OCI-LY1 (cell line): ENCODE results near the gene AVPI1.
"Not testable (repeated sequence)": the region's sequence is repeated elsewhere in the genome, so short reads cannot be mapped to it uniquely, and the experiment has no call there.

Experiments
- H2AFZ ChIP-seq: fragments of 200-600 bp; sonication (generic), shearing (Covaris generic); 2 replicates; pipeline ENCODE4 v1.6.0; 2014; ENCODE audit warnings: antibody characterized with exemption, mild to moderate bottlenecking, low read length
- H3F3A ChIP-seq: fragments of 200-600 bp; sonication (generic), shearing (Covaris generic); 2 replicates; pipeline ENCODE4 v1.6.0; 2014; ENCODE audit warnings: mild to moderate bottlenecking, antibody characterized with exemption, low read length, moderate library complexity; ENCODE audit not compliant: insufficient read depth
- H3K27ac ChIP-seq: fragments of 200-600 bp; sonication (generic); 2 replicates; pipeline ENCODE4 v1.5.1; 2014; ENCODE audit warnings: low read length, mixed run types, mild to moderate bottlenecking, low read depth; ENCODE audit not compliant: poor library complexity, severe bottlenecking
- H3K27me3 ChIP-seq: fragments of 200-600 bp; sonication (generic); 2 replicates; pipeline ENCODE4 v1.6.0; 2014; ENCODE audit warnings: antibody characterized with exemption, mild to moderate bottlenecking, low read length, moderate library complexity; ENCODE audit not compliant: insufficient read depth
- H3K36me3 ChIP-seq: fragments of 200-600 bp; sonication (generic); 2 replicates; pipeline ENCODE4 v1.6.1; 2014; ENCODE audit warnings: mild to moderate bottlenecking, antibody characterized with exemption, low read length, moderate library complexity, mixed read lengths; ENCODE audit not compliant: insufficient read depth
- H3K4me1 ChIP-seq: fragments of 200-600 bp; sonication (generic); 2 replicates; pipeline ENCODE4 v1.5.1; 2014; ENCODE audit warnings: mild to moderate bottlenecking, low read length, moderate library complexity; ENCODE audit not compliant: insufficient read depth, severe bottlenecking
- H3K4me2 ChIP-seq: fragments of 200-600 bp; sonication (generic), shearing (Covaris generic); 2 replicates; pipeline ENCODE4 v1.6.1; 2014; ENCODE audit warnings: low read length
- H3K4me3 ChIP-seq: fragments of 200-600 bp; sonication (generic); 2 replicates; pipeline ENCODE4 v1.5.1; 2014; ENCODE audit warnings: low read length, low read depth, mild to moderate bottlenecking, mixed read lengths; ENCODE audit not compliant: poor library complexity, severe bottlenecking
- H3K79me2 ChIP-seq: fragments of 200-600 bp; shearing (Covaris generic); 2 replicates; pipeline ENCODE4 v1.6.1; 2016; ENCODE audit warnings: mixed run types, low read length, mixed read lengths; ENCODE audit not compliant: insufficient read depth
- H3K9ac ChIP-seq: fragments of 200-600 bp; sonication (generic), shearing (Covaris generic); 2 replicates; pipeline ENCODE4 v1.6.1; 2014; ENCODE audit warnings: mild to moderate bottlenecking, low read length, mixed read lengths
- H3K9me2 ChIP-seq: fragments of 200-600 bp; sonication (generic), shearing (Covaris generic); 2 replicates; pipeline ENCODE4 v1.6.1; 2014; ENCODE audit warnings: low read depth, mild to moderate bottlenecking, low read length, mixed read lengths
- H3K9me3 ChIP-seq: fragments of 200-600 bp; shearing (Covaris generic); 2 replicates; pipeline ENCODE4 v1.6.1; 2014; ENCODE audit warnings: low read length, mixed read lengths
- H4K20me1 ChIP-seq: fragments of 200-600 bp; sonication (generic), shearing (Covaris generic); 2 replicates; pipeline ENCODE4 v1.6.0; 2016; ENCODE audit warnings: mild to moderate bottlenecking, low read length; ENCODE audit not compliant: insufficient read depth
- CTCF ChIP-seq: fragments of 200-600 bp; sonication (generic), shearing (Covaris generic); IDR thresholded peaks from 2 replicates; pipeline ENCODE4 v1.5.1; 2017; ENCODE audit warnings: mild to moderate bottlenecking, antibody characterized with exemption, low read length, moderate library complexity, mixed read lengths
- EZH2 ChIP-seq: fragments of 200-600 bp; sonication (generic), shearing (Covaris generic); IDR thresholded peaks from 2 replicates; pipeline ENCODE4 v1.8.0; 2017; ENCODE audit warnings: borderline replicate concordance, mixed run types, mild to moderate bottlenecking, antibody characterized with exemption, low read length, moderate library complexity, mixed read lengths

Gene AVPI1

GRCh38 chr10:97640868-97641811 lies 45.9 kb downstream of the AVPI1 start:
- H3K27ac ChIP-seq: no peak overlapping the region

GRCh38 chr10:97640174-97640867 lies 46.7 kb downstream of the AVPI1 start, which contains the start of gene PI4K2A:
TSS of gene PI4K2A (plus strand) at chr10:97640671. CDS start at chr10:97640743, 72 bp downstream.
- TF ChIP-seq EZH2: no peak
- no peak for TF ChIP-seq CTCF
- H3K9ac ChIP-seq: peak within 1 kb of the TSS; percentile 83
- H3K4me3 ChIP-seq: peak within 1 kb of the TSS; percentile 93
- H3K9me3 ChIP-seq: no peaks in the 10 kb centered on the region
- H3K27ac ChIP-seq: no peak within 1 kb of the TSS
- H3K4me1 ChIP-seq: peaks cover 8% of the 10 kb centered on the region
- H3K36me3 ChIP-seq: no peaks in the 10 kb centered on the region
- H4K20me1 ChIP-seq: no peaks in the 10 kb centered on the region
- no peaks in the 10 kb centered on the region for H3K79me2 ChIP-seq
- H2AFZ ChIP-seq: no peak within 1 kb of the TSS
- H3F3A ChIP-seq: no peaks in the 10 kb centered on the region
- no peaks in the 10 kb centered on the region for H3K27me3 ChIP-seq
- peak within 1 kb of the TSS; percentile 86 for H3K4me2 ChIP-seq
- H3K9me2 ChIP-seq: no peaks in the 10 kb centered on the region

More at GRCh38 chr10:97640868-97641811, 45.9 kb downstream of the AVPI1 start:
- Histone ChIP-seq H3K27me3 (no peaks in the 10 kb centered on the region), H3K79me2 (no peaks in the 10 kb centered on the region), H2AFZ (no peak overlapping the region), H3K9me3 (no peaks in the 10 kb centered on the region), H3F3A (no peaks in the 10 kb centered on the region), H3K9ac (peak overlapping the region; percentile 83), H4K20me1 (no peaks in the 10 kb centered on the region), H3K4me2 (peak overlapping the region; percentile 86), H3K9me2 (no peaks in the 10 kb centered on the region), H3K36me3 (no peaks in the 10 kb centered on the region), H3K4me1 (peaks cover 8% of the 10 kb centered on the region), H3K4me3 (peak overlapping the region; percentile 93)
- no peak for TF ChIP-seq EZH2
- TF ChIP-seq CTCF: no peak

GRCh38 chr10:97639090-97639489 lies 48.0 kb downstream of the AVPI1 start:
- not testable (repeated sequence) for H3K79me2 ChIP-seq, H3K4me3 ChIP-seq, H3K4me2 ChIP-seq, H3K9me2 ChIP-seq, H3K9me3 ChIP-seq, H3F3A ChIP-seq, H3K27ac ChIP-seq, H2AFZ ChIP-seq, H3K9ac ChIP-seq, H4K20me1 ChIP-seq, H3K27me3 ChIP-seq, H3K4me1 ChIP-seq, H3K36me3 ChIP-seq
